Measurements from ENCODE around the gene CFDP1.

GRCh38 chr16:75476817-75477216 lies 43.5 kb upstream of the CFDP1 start:
- TF ChIP-seq CTCF (conservative IDR thresholded peaks at IDR 0.05; ENCODE audit: low read length) (no peak), EZH2phosphoT487 (IDR thresholded peaks at IDR 0.05; ENCODE audit: borderline replicate concordance) (no peak)

All from Loucy (cell line).